Kidney (tissue), 14 donors: Measurements from ENCODE around the gene ALB. TPM values are rescaled to one million over a fixed set of nuclear protein-coding genes. Genes with fewer than 3 reads are reported as not detected.

Experiments
- DNase-seq, 5 donors: peaks; one replicate each; pipeline ENCODE4 v3.0.0-alpha.2; 2013 to 2020
- FAIRE-seq: peaks from 2 replicates; lab custom pipeline; 2012; peaks lifted over from hg19 to GRCh38; lab: Jason Lieb, UNC
- H3K27ac ChIP-seq, 2 donors: one replicate each; pipeline ENCODE4 v1.7.0; 2013; ENCODE audit warnings: low read depth in 2 of 2, low read length in 2 of 2, inconsistent platforms in 1 of 2
- H3K27me3 ChIP-seq: one replicate; pipeline ENCODE4 v1.7.1; 2013; ENCODE audit warnings: low read length, inconsistent platforms; ENCODE audit not compliant: control insufficient read depth, insufficient read depth
- H3K36me3 ChIP-seq, 3 donors: one replicate each; pipeline versions ENCODE4 v1.7.0 to v1.7.1; 2013; ENCODE audit warnings: low read length in 3 of 3, control low read depth in 1 of 3, inconsistent platforms in 1 of 3; ENCODE audit not compliant: insufficient read depth in 3 of 3, control insufficient read depth in 2 of 3
- H3K4me1 ChIP-seq, 3 donors: one replicate each; pipeline versions ENCODE4 v1.7.0 to v1.7.1; 2013; ENCODE audit warnings: low read length in 3 of 3, inconsistent platforms in 1 of 3, low read depth in 1 of 3; ENCODE audit not compliant: control insufficient read depth in 2 of 3, insufficient read depth in 2 of 3
- H3K4me3 ChIP-seq, 3 donors: one replicate each; pipeline versions ENCODE4 v1.7.0 to v1.8.1; 2013; ENCODE audit warnings: low read length in 3 of 3, control low read depth in 1 of 3, inconsistent platforms in 1 of 3
- H3K9ac ChIP-seq, 3 donors: one replicate each; pipeline versions ENCODE4 v1.7.0 to v1.7.1; 2013; ENCODE audit warnings: low read length in 3 of 3, control low read depth in 1 of 3, inconsistent platforms in 1 of 3
- H3K9me3 ChIP-seq, 3 donors: one replicate each; pipeline versions ENCODE4 v1.7.0 to v1.7.1; 2013; ENCODE audit warnings: low read length in 3 of 3, control low read depth in 1 of 3, inconsistent platforms in 1 of 3; ENCODE audit not compliant: control insufficient read depth in 2 of 3, insufficient read depth in 1 of 3
- CTCF ChIP-seq: IDR thresholded peaks from 3 replicates; pipeline ENCODE4 v1.5.1; 2012; ENCODE audit warnings: mild to moderate bottlenecking, moderate library complexity, borderline replicate concordance; ENCODE audit not compliant: insufficient read depth; ENCODE audit errors: extremely low read depth
- intact Hi-C: fragments of 100-400 bp; cut with DNase I; formaldehyde crosslinking; loops from one replicate; pipeline ENCODE4 v1.11.1; 2022
- polyA plus RNA-seq: library from polyadenylated mRNA; stranded (reverse); fragments of 350-450 nt; fragmentation: Illumina TruSeq; extraction: RNeasy Lipid Tissue Mini Kit (QIAGEN cat#74804); gene quantifications from one replicate; pipeline ENCODE4 v1.2.3, GENCODE V29; 2014; ENCODE audit warnings: low read depth, low replicate concordance; ENCODE audit not compliant: insufficient read depth
- total RNA-seq: library from RNA; stranded (reverse); fragmentation: NEBNext Ultra II Directional; extraction: Animal tissue kit (Norgen Biotek cat#: 25700); gene quantifications from one replicate; pipeline ENCODE4 v1.2.1, GENCODE V29; 2021
- donor health status: control.
- donor health status: control.
- donor health status: control.
- donor health status: control.
- donor health status: control.
- donor health status: DM: yes; HTN: yes; CAD: no.
- donor health status: Normal renal cell carcinoma (clear cell type).

ALB gene
- total and polyA plus RNA-seq, 2 donors from 2014 or later = 0.19 to 172 TPM

GRCh38 chr4:73435984-73436383 lies 31.9 kb downstream of the ALB start, which contains the start of gene AFP:
AFP (plus strand) TSS chr4:73436221; CDS start chr4:73436263, 42 bp downstream.
- DNase-seq (no peak), FAIRE-seq (no peak)
- TF ChIP-seq CTCF = no peak
- Histone ChIP-seq H3K27ac (no peak within 1 kb of the TSS), H3K36me3 (no peaks in the 10 kb centered on the region), H3K27me3 (no peaks in the 10 kb centered on the region), H3K9ac (no peak within 1 kb of the TSS), H3K4me1 (no peaks in the 10 kb centered on the region), H3K4me3 (no peak within 1 kb of the TSS), H3K9me3 (no peaks in the 10 kb centered on the region)
- intact Hi-C loops = no loop called here

DNA sequence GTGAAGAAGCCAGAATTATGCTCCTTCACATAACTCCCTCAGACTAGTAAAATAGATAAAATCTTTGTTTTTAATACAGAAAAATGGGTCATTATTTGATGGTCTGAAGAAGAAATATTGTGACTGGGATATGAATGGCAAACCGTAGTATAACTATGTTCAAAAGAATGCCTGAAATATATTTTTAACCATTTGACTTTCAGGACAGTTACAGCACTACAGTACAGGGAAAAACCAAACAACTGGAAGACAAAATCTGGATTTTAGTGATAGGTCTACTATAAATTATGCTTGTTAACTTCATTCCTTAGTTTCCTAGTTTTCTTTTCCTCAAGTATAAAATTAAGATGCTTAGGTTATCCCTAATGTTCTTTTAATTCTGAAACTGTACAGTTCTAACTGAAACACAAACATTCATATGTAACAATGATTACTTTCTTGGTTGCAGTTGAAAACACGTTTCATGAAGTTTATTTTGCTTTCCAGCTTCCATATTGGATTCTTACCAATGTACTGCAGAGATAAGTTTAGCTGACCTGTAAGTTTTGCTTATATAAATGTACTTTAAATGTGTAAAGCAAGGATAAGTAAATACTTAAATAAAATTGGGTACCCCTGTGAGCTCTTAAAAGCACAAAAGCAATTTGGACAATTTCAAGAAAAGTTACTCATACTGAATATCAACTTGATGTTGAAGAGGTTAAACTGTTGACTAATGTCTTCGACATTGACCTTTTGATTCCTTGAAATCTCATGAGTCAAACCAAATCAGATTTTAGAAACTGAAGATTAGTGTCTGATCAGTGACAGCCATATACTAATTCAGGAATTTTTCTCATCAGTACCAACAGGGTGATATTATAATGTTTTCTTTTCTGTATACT lies 32.8 kb downstream of the ALB start:
- TF ChIP-seq CTCF = no peak
- H3K27me3 ChIP-seq = no peaks in the 10 kb centered on the region
- FAIRE-seq (no peak), DNase-seq (no peak)
- H3K4me1 ChIP-seq = no peaks in the 10 kb centered on the region
- H3K4me3 ChIP-seq = no peak overlapping the region
- H3K9me3 ChIP-seq = no peaks in the 10 kb centered on the region
- no peak overlapping the region for H3K9ac ChIP-seq
- intact Hi-C loops = no loop called here
- H3K36me3 ChIP-seq = no peaks in the 10 kb centered on the region
- no peak overlapping the region for H3K27ac ChIP-seq

GRCh38 chr4:73437558-73437956 lies 33.5 kb downstream of the ALB start:
- Histone ChIP-seq H3K36me3 (no peaks in the 10 kb centered on the region), H3K4me3 (no peak overlapping the region), H3K9ac (no peak overlapping the region), H3K9me3 (no peaks in the 10 kb centered on the region), H3K4me1 (no peaks in the 10 kb centered on the region), H3K27ac (no peak overlapping the region), H3K27me3 (no peaks in the 10 kb centered on the region)
- intact Hi-C loops = no loop called here
- DNase-seq (no peak), FAIRE-seq (no peak)
- TF ChIP-seq CTCF = no peak
